ENCODE data around the gene PPIF.

Gene PPIF

GRCh38 chr10:79311581-79312407, 35.5 kb upstream of the PPIF start:
- Histone ChIP-seq H3K27ac (ENCODE audit: low read length) (no peak overlapping the region), H3K4me2 (ENCODE audit: low read length) (no peak overlapping the region), H3K27me3 (ENCODE audit: low read depth, low read length) (no peaks in the 10 kb centered on the region), H4K20me1 (ENCODE audit: insufficient read depth, low read length) (no peaks in the 10 kb centered on the region), H3K36me3 (replicated peaks; ENCODE audit: low read depth, low read length) (no peaks in the 10 kb centered on the region), H2AFZ (ENCODE audit: low read depth, low read length) (no peak overlapping the region), H3K4me3 (ENCODE audit: low read length) (no peak overlapping the region), H3K4me1 (ENCODE audit: low read length) (peaks cover 7% of the 10 kb centered on the region), H3K9me3 (ENCODE audit: insufficient read depth, low read length) (no peaks in the 10 kb centered on the region), H3K9ac (ENCODE audit: low read length) (no peak overlapping the region), H3K79me2 (ENCODE audit: low read length) (no peaks in the 10 kb centered on the region)
- TF ChIP-seq CTCF (IDR thresholded peaks at IDR 0.05; ENCODE audit: low read depth, low read length) = no peak
- no peak for TF ChIP-seq EZH2phosphoT487 (IDR thresholded peaks at IDR 0.05; ENCODE audit: low read depth)

GRCh38 chr10:79312601-79313187, 34.6 kb upstream of the PPIF start:
- peaks cover 16% of the 10 kb centered on the region for H3K4me1 ChIP-seq (ENCODE audit: low read length)
- H3K27me3 ChIP-seq (ENCODE audit: low read depth, low read length) = no peaks in the 10 kb centered on the region
- no peaks in the 10 kb centered on the region for H3K79me2 ChIP-seq (ENCODE audit: low read length)
- no peaks in the 10 kb centered on the region for H3K36me3 ChIP-seq (replicated peaks; ENCODE audit: low read depth, low read length)
- no peak for TF ChIP-seq EZH2phosphoT487 (IDR thresholded peaks at IDR 0.05; ENCODE audit: low read depth)
- no peak for TF ChIP-seq CTCF (IDR thresholded peaks at IDR 0.05; ENCODE audit: low read depth, low read length)
- H3K9ac ChIP-seq (ENCODE audit: low read length) = no peak overlapping the region
- H4K20me1 ChIP-seq (ENCODE audit: insufficient read depth, low read length) = no peaks in the 10 kb centered on the region
- no peak overlapping the region for H2AFZ ChIP-seq (ENCODE audit: low read depth, low read length)
- no peak overlapping the region for H3K4me2 ChIP-seq (ENCODE audit: low read length)
- no peak overlapping the region for H3K27ac ChIP-seq (ENCODE audit: low read length)
- no peak overlapping the region for H3K4me3 ChIP-seq (ENCODE audit: low read length)
- H3K9me3 ChIP-seq (ENCODE audit: insufficient read depth, low read length) = no peaks in the 10 kb centered on the region

- H2AFZ ChIP-seq (ENCODE audit: low read depth, low read length) = no peak overlapping the region
- H3K4me3 ChIP-seq (ENCODE audit: low read length) = no peak overlapping the region
- H3K4me1 ChIP-seq (ENCODE audit: low read length) = peaks cover 22% of the 10 kb centered on the region
- H4K20me1 ChIP-seq (ENCODE audit: insufficient read depth, low read length) = no peaks in the 10 kb centered on the region
- H3K4me2 ChIP-seq (ENCODE audit: low read length) = no peak overlapping the region
- no peaks in the 10 kb centered on the region for H3K79me2 ChIP-seq (ENCODE audit: low read length)
- no peak for TF ChIP-seq CTCF (IDR thresholded peaks at IDR 0.05; ENCODE audit: low read depth, low read length)
- no peak for TF ChIP-seq EZH2phosphoT487 (IDR thresholded peaks at IDR 0.05; ENCODE audit: low read depth)
- no peaks in the 10 kb centered on the region for H3K9me3 ChIP-seq (ENCODE audit: insufficient read depth, low read length)
- H3K9ac ChIP-seq (ENCODE audit: low read length) = no peak overlapping the region
- H3K36me3 ChIP-seq (replicated peaks; ENCODE audit: low read depth, low read length) = no peaks in the 10 kb centered on the region
- H3K27ac ChIP-seq (ENCODE audit: low read length) = no peak overlapping the region
- H3K27me3 ChIP-seq (ENCODE audit: low read depth, low read length) = no peaks in the 10 kb centered on the region
These were observed 33.9 kb upstream of the PPIF start for GRCh38 chr10:79313320-79313719.

- Histone ChIP-seq H2AFZ (ENCODE audit: low read depth, low read length) (no peak overlapping the region), H3K9me3 (ENCODE audit: insufficient read depth, low read length) (no peaks in the 10 kb centered on the region), H3K27ac (ENCODE audit: low read length) (no peak overlapping the region), H3K79me2 (ENCODE audit: low read length) (no peaks in the 10 kb centered on the region), H3K4me2 (ENCODE audit: low read length) (no peak overlapping the region), H3K4me1 (ENCODE audit: low read length) (peaks cover 23% of the 10 kb centered on the region), H4K20me1 (ENCODE audit: insufficient read depth, low read length) (no peaks in the 10 kb centered on the region), H3K27me3 (ENCODE audit: low read depth, low read length) (no peaks in the 10 kb centered on the region), H3K36me3 (replicated peaks; ENCODE audit: low read depth, low read length) (no peaks in the 10 kb centered on the region), H3K9ac (ENCODE audit: low read length) (no peak overlapping the region), H3K4me3 (ENCODE audit: low read length) (no peak overlapping the region)
- TF ChIP-seq CTCF (IDR thresholded peaks at IDR 0.05; ENCODE audit: low read depth, low read length) (no peak), EZH2phosphoT487 (IDR thresholded peaks at IDR 0.05; ENCODE audit: low read depth) (no peak)
These were observed 33.3 kb upstream of the PPIF start for GRCh38 chr10:79313911-79314439.

Measured in OCI-LY3 (cell line).